ENCODE data around the gene NPHP1.

DNA sequence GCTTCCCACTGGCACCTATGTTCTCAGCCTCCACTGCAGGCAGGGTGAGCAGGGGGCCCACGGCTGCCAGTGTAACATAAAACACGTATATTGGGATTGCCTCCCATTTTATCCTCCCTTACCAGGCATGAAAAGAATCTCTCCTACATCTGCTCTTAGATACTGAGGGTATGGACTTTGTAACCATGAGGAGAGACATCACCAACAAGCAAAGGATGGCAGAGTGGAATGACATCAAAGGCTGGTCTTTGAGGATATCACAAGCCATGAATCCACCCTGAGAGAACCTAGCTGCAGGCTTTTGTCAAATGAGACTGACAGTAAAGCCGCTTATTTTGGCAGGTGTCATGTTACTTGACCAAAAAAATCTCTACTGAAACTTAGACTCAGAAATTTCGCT is 7.4 kb downstream of the NPHP1 start:
- TF ChIP-seq, protein P1, sequence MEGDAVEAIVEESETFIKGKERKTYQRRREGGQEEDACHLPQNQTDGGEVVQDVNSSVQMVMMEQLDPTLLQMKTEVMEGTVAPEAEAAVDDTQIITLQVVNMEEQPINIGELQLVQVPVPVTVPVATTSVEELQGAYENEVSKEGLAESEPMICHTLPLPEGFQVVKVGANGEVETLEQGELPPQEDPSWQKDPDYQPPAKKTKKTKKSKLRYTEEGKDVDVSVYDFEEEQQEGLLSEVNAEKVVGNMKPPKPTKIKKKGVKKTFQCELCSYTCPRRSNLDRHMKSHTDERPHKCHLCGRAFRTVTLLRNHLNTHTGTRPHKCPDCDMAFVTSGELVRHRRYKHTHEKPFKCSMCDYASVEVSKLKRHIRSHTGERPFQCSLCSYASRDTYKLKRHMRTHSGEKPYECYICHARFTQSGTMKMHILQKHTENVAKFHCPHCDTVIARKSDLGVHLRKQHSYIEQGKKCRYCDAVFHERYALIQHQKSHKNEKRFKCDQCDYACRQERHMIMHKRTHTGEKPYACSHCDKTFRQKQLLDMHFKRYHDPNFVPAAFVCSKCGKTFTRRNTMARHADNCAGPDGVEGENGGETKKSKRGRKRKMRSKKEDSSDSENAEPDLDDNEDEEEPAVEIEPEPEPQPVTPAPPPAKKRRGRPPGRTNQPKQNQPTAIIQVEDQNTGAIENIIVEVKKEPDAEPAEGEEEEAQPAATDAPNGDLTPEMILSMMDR (IDR thresholded peaks at IDR 0.05; ENCODE audit: extremely low read depth in 1 of 2, insufficient read depth in 1 of 2, low read depth in 1 of 2, low read length in 2 of 2) = no peak
- TF ChIP-seq, protein P2, sequence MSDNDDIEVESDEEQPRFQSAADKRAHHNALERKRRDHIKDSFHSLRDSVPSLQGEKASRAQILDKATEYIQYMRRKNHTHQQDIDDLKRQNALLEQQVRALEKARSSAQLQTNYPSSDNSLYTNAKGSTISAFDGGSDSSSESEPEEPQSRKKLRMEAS (IDR thresholded peaks at IDR 0.05; ENCODE audit: insufficient read depth, insufficient read length) = no peak
